ENCODE data around the gene KDM4B.
"Not testable (repeated sequence)": the region's sequence is repeated elsewhere in the genome, so short reads cannot be mapped to it uniquely, and the experiment has no call there.

KDM4B gene
- total RNA-seq: 51.2 to 65.3 reads per million in 2 donors

DNA sequence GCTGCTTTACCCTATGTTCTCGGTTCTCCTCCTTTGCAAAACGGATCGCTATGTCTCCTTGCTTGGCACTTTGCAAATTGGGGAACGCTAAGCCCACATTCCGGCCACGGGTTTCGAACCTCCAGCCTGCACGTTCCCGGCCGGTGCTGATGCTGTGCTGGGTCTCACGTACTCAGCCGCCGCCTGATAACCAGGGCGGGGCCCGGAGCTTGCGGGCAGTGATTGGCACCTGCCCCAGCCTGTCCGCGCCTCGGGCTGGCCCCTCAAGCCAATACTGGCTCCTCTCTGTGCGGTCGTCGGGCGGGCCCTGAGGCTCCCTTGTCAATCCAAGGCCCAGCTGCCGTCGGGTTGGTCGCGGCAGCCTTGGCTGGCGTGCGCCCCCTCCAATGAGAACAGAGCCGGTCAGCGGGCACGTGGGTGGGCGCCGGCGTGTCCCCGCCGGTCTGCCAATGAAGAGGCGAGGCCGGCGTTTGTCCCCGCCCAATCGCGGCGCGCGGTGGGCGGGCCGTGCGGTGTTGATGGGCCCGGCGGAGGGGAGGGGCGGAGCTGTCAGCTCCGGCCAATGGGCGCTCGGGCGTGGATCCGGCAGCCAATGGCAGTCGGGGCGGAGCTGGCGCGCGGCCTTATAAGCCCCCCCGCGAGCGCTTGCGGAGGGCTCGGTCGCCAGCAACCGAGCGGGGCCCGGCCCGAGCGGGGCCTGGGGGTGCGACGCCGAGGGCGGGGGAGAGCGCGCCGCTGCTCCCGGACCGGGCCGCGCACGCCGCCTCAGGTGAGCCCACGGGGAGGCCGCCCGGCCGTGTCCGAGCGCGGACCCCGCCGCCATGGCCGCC lies at the start of gene KDM4B:
Gene KDM4B, plus strand, starts transcription at position 652 of the 830 bp plus-strand sequence. CDS start 63,778 bp downstream, outside the sequence.
- DNase-seq: peak; percentile 95

DNA sequence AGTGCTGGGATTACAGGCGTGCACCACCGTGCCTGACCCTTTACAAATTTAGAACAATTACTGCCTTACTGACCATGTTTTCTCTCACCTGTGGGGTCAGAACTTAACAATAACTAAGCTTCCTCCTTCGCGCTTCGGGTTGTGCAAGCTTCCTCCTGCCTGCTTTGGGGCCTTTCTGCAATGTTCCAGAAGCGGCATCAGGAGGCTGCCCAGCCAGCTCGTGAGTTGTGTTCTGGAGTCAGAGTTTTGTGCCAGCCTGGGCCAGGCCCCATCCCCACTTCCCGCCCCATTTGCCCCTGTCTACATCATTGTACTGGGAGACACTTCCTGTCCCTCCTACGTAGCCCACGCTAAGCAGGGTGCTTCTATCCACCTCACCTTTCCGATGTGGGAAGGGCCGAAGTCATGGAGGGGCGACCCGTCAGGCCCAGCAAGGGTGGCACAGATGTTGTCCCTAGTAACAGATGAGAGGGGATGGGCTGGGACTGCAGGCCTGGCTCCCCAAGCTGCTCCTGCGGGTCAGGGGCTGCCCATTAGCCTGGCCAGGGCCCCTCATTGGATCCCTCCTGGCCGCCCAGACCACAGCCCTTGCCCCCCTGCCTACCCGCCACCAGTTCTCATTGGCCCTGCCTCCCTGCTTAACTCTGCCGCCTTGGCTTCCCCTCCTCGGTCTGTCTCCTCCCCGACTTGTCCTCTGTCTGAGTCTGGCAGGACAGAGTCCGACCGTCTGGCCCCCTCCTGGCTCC lies 46.2 kb upstream of the KDM4B start:
- DNase-seq: no peak

DNA sequence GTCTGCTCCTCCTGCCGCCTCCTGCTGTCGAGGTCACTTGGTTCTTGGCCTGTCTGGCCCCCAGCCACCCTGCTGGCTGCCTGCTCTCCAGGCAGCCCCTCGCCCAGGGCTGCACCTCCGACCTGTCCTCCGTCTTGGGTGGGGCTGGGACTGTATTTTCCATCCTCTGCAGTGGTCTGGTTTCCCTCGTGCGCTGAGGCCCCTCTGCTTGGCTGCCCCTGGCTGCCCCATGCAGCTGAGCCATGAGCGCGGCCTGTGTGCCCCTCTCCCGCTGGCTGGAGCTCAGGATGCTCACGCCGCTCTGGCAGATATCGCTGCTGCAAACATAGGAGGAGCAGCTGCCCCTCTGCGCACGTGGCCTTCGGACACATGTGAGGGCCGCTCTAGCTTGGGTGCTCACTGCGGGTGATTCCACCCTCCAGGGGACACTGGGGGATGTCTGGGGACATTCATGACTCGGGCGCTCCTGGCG lies 45.6 kb upstream of the KDM4B start:
- no peak for DNase-seq

- DNase-seq: no peak
Observed at GRCh38 chr19:4929186-4929585, 39.7 kb upstream of the KDM4B start.

DNA sequence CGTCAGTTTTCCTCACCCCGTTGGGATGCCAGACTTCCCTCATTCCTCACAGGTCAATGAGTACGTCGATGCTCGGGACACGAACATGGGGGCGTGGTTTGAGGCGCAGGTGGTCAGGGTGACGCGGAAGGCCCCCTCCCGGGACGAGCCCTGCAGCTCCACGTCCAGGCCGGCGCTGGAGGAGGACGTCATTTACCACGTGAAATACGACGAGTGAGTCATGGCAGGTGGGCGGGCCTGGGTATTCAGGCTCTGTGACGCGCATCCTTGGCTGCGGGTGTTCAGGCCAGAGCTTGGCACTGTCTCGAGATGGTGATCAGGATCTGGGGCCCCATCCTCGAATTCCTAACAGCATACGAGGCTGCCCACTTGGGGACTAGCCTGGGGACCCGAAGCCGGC lies 38.2 kb upstream of the KDM4B start:
- no peak for DNase-seq

GRCh38 chr19:4932711-4933110 lies 36.2 kb upstream of the KDM4B start:
- DNase-seq: no peak

DNA sequence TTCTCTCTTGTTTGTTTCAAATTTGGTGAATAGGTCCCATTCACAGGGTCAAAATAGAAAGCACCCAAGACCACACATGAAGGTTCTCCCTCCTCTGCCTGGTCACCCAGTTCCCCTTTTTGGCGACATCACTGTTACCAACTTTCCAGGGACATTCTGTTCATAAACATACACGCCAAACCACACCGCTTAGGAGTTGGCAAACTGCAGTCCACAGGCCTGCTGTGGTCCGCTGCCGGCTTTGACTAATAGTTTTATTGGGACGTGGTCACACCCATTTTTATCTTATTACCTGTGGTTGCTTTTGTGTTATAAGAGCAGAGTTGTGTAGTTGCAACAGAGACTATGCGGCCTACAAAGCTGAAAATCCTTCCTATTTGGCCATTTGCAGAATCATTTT lies 35.4 kb upstream of the KDM4B start:
- DNase-seq: no peak

GRCh38 chr19:4935444-4935843 lies 33.5 kb upstream of the KDM4B start:
- no peak for DNase-seq

DNA sequence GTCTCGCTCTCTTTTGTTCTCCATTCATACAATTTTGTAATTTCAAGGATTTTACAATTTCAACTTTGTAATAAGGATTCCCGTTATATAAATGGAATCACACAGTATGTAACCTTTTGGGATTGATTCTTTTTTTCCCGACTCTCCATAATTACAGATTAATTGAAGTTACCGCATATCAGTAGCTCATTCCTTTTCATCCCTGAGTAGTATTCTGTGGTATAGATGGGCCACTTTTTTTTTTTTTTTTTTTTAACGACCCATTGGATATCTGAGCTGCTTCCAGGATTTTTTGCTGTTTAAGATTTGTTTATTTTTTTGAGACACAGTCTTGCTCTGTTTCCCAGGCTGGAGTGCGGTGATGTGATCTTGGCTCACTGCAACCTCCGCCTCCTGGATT lies 31.9 kb upstream of the KDM4B start:
- no peak for DNase-seq

- DNase-seq: not testable (repeated sequence)
Observed at GRCh38 chr19:4938461-4938860, 30.5 kb upstream of the KDM4B start.

DNA sequence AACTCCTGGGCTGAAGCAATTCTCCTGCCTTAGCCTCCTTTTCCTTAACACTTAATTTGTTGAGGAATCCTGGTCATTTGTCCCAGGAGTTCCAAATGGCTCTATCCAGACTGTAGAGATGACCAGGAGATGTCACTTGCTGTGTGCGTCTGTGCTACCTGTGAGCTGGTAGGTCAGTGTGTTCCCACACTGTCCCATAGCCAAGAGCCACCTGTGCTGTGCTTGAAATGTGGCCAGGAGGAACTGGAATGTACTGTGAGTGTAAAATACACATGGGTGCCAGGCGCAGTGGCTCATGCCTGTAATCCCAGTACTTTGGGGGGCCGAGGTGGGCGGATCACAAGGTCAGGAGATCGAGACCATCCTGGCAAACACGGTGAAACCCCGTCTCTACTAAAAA lies 29.4 kb upstream of the KDM4B start:
- no peak for DNase-seq

GRCh38 chr19:4941638-4942169 lies 27.2 kb upstream of the KDM4B start:
- DNase-seq: not testable (repeated sequence)

DNA sequence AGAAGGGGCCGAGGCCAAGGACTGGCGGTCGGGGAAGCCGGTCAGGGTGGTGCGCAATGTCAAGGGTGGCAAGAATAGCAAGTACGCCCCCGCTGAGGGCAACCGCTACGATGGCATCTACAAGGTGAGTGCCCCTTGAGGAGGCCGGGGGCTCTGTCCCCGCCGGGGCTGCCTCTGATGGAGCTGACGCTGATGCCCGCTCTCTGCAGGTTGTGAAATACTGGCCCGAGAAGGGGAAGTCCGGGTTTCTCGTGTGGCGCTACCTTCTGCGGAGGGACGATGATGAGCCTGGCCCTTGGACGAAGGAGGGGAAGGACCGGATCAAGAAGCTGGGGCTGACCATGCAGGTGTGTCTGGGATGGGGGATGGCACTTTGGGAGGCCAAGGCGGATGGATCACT lies 18.3 kb upstream of the KDM4B start:
- DNase-seq: not testable (repeated sequence)

GRCh38 chr19:4951656-4952055 lies 17.3 kb upstream of the KDM4B start:
- no peak for DNase-seq

DNA sequence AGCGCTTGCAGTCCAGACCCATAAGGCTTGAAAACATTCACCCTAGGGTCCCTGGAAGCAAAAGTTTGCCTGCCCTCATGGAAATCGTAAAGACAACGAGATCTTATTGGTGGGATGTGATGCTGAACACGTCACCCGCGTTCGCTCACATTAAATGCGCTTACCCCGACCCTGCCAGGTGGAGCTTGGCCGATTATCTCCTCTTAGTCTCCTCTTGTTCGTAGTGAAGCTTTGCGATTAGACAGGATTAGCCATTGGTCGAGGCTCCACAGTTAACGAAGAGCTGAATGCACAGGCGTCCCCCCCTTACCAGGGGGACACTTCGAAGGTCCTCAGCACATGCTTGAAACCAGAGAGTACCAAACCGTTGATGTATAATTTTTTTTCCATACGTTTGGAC lies 16.0 kb upstream of the KDM4B start:
- no peak for DNase-seq

GRCh38 chr19:4954320-4955149 lies 14.4 kb upstream of the KDM4B start:
- DNase-seq: not testable (repeated sequence)

- DNase-seq: no peak
Observed at GRCh38 chr19:4955274-4955673, 13.6 kb upstream of the KDM4B start.

DNA sequence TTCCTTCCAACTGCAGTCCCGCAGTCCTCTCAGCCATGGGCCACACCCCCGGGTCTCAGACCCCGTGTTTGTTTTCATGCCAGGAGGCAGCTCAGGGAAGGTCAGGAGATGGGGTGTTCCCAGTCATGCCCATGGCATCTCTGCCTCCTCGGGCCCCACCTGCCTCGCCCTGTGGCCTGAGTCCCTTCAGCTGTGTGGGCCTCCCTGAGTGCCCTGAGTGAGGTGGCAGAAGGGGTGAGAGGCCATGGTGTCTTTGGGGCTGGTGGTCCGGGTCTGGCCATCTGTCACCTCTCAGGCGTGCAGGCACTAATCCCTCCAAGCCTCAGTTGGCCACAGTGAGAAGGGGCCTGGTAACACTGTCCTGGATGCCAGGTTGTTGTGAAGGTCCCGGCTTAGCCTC lies 10.9 kb upstream of the KDM4B start:
- no peak for DNase-seq

DNA sequence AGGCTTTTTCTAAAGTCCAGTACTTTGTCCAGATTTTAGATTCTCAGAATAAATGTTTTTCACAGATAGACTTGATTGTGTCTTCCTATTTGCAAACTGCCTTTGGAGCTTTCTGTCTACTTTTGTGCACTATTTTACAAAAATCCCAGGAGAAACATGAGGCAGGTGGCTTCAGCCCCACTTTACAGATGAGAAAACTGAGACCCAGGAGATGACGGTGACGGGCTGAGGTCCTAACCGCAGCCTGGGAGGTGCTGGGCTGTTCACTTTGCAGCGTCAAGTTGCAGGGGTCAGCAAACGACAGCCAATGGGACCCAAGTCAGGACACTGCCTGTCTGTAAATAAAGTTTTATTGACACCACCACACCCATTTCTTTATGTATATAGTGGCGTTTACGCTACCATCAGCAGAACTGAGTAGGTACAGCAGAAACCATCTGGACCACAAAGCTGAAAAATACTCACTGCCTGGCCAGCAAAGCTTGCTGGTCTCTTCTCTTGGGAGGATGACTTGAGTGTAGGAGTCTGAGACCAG lies 6.8 kb upstream of the KDM4B start:
- DNase-seq: no peak

- no peak for DNase-seq
Observed at GRCh38 chr19:4965061-4965460, 3.9 kb upstream of the KDM4B start.

DNA sequence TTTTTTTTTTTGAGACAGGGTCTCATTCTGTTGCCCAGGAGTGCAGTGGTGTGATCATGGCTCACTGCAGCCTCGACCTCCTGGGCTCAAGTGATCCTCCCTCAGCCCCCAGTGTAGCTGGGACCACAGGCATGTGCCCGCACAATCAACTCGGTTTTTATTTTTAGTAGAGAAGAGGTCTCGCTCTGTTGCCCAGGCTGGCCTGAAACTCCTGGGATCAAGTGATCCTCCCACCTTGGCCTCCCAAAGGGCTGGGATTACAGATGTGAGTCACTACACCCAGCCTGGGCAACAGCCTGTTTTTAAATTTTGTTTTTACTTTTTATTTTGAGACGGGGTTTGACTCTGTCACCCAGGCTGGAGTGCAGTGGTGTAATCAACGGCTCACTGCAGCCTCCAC lies 2.3 kb upstream of the KDM4B start:
- DNase-seq: no peak

DNA sequence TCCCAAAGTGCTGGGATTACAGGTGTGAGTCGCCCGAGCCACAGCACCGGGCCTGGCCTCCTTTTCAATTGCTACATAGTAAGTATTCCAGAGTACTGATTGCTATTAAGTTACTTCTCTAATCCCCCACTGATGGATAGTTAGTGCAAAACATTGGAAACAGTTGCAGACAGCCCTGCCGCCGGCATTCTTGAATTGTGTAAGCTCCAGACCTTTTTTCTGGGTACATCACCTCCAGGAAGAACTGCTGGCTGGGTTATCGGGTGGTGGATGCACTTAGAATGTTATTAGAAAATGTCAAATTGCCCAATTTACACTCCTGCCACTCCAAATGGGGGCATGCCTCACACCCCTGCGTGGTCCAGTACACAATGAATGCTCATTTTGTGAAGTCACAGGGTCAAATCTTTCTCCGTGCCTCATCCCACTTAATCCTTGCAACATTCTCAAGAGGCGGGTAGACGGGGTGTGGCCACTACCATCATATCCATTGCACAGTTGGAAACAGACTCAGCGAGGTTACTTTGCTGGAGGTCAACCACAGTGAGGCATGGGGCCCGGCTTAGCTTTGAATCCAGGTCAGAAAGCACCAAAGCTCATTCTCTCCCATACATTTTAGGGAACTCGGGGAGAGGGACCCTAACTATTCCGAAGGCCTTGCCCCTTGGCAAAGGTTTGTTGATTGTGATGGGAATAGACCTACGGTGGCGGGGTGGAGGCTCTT lies 1.0 kb upstream of the KDM4B start:
- DNase-seq: no peak

Data from T-helper 9 cell (primary cell).